Activated B cell treated with CpG ODN at 0.5 μM for 24 hours (primary cell): Measurements from ENCODE around the gene ZNF462. TPM values are rescaled to one million over a fixed set of nuclear protein-coding genes. Genes with fewer than 3 reads are reported as not detected.

Source experiments
- ATAC-seq: fragments of 200-7000 bp; cut with Tn5 transposase; one replicate; pipeline ENCODE4 v1.10.0; 2021; ENCODE audit warnings: low read depth, mild to moderate bottlenecking, moderate library complexity
- CTCF ChIA-PET: fragments of 350-600 bp; sonication (Branson Sonifier 250); formaldehyde crosslinking; loops from one replicate; lab custom pipeline; 2021; ENCODE audit warnings: antibody characterized with exemption; lab: Charles Lee
- POLR2A ChIA-PET: fragments of 350-600 bp; sonication (Branson Sonifier 250); formaldehyde crosslinking; loops from one replicate; lab custom pipeline; 2021; ENCODE audit warnings: antibody characterized with exemption; lab: Charles Lee
- DNase-seq: peaks from one replicate; pipeline ENCODE4 v3.0.0; 2022
- H3K27ac Mint-ChIP-seq: one replicate; pipeline ENCODE4 v1.8.0; 2020; ENCODE audit warnings: mixed read lengths
- H3K27me3 Mint-ChIP-seq: one replicate; pipeline ENCODE4 v1.8.0; 2021; ENCODE audit warnings: mixed read lengths
- H3K36me3 Mint-ChIP-seq: one replicate; pipeline ENCODE4 v1.8.0; 2021; ENCODE audit warnings: low read depth, mixed read lengths
- H3K4me1 Mint-ChIP-seq: one replicate; pipeline ENCODE4 v1.8.0; 2021; ENCODE audit warnings: mixed read lengths
- H3K4me3 Mint-ChIP-seq: one replicate; pipeline ENCODE4 v1.8.0; 2020; ENCODE audit warnings: mild to moderate bottlenecking, mixed read lengths
- H3K9me3 Mint-ChIP-seq: one replicate; pipeline ENCODE4 v1.8.0; 2020; ENCODE audit warnings: mixed read lengths
- CTCF ChIP-seq: fragments of 200-600 bp; IDR thresholded peaks from one replicate; pipeline ENCODE4 v1.8.0; 2022; ENCODE audit warnings: antibody characterized with exemption, mild to moderate bottlenecking
- intact Hi-C: fragments of 100-400 bp; cut with micrococcal nuclease; formaldehyde crosslinking; loops from one replicate; pipeline ENCODE4 v1.15.1; 2024
- total RNA-seq: library from RNA; stranded (reverse); gene quantifications from 2 replicates; pipeline ENCODE4 v1.2.3, GENCODE V29; 2022

ZNF462 gene
- total RNA-seq, 1 donor from 2014 or later: not detected

GRCh38 chr9:106922026-106922425, 59.1 kb downstream of the ZNF462 start:
- ATAC-seq: no peak
- CTCF ChIA-PET: no interaction called here
- H3K4me3 Mint-ChIP-seq: no peak overlapping the region

GRCh38 chr9:106925392-106925791, 62.4 kb downstream of the ZNF462 start:
- H3K27ac Mint-ChIP-seq: no peak overlapping the region
- DNase-seq: no peak
- no peak for ATAC-seq
- no peaks in the 10 kb centered on the region for H3K27me3 Mint-ChIP-seq
- H3K4me3 Mint-ChIP-seq: no peak overlapping the region
- peaks cover 3% of the 10 kb centered on the region for H3K9me3 Mint-ChIP-seq
- intact Hi-C loops: no loop called here
- POLR2A ChIA-PET: no interaction called here
- H3K4me1 Mint-ChIP-seq: no peaks in the 10 kb centered on the region
- CTCF ChIA-PET: no interaction called here
- no peak for TF ChIP-seq CTCF
- H3K36me3 Mint-ChIP-seq: no peaks in the 10 kb centered on the region

More at GRCh38 chr9:106922026-106922425, 59.1 kb downstream of the ZNF462 start:
- TF ChIP-seq CTCF: no peak
- POLR2A ChIA-PET: no interaction called here
- H3K27me3 Mint-ChIP-seq: no peaks in the 10 kb centered on the region
- no peak for DNase-seq
- peaks cover 3% of the 10 kb centered on the region for H3K9me3 Mint-ChIP-seq
- intact Hi-C loops: no loop called here
- no peak overlapping the region for H3K27ac Mint-ChIP-seq
- H3K4me1 Mint-ChIP-seq: no peaks in the 10 kb centered on the region
- H3K36me3 Mint-ChIP-seq: no peaks in the 10 kb centered on the region

- no peaks in the 10 kb centered on the region for H3K36me3 Mint-ChIP-seq
- ChIA-PET POLR2A (no interaction called here), CTCF (no interaction called here)
- H3K4me3 Mint-ChIP-seq: no peak overlapping the region
- H3K27ac Mint-ChIP-seq: no peak overlapping the region
- H3K4me1 Mint-ChIP-seq: no peaks in the 10 kb centered on the region
- no peak for DNase-seq
- TF ChIP-seq CTCF: no peak
- intact Hi-C loops: no loop called here
- no peak for ATAC-seq
- no peaks in the 10 kb centered on the region for H3K27me3 Mint-ChIP-seq
- H3K9me3 Mint-ChIP-seq: peaks cover 3% of the 10 kb centered on the region
Measured at GRCh38 chr9:106927916-106928315, 65.0 kb downstream of the ZNF462 start.

GRCh38 chr9:106928350-106928749, 65.4 kb downstream of the ZNF462 start:
- no peak for ATAC-seq
- Mint-ChIP-seq H3K36me3 (no peaks in the 10 kb centered on the region), H3K4me3 (no peak overlapping the region), H3K27ac (no peak overlapping the region), H3K27me3 (no peaks in the 10 kb centered on the region), H3K4me1 (no peaks in the 10 kb centered on the region), H3K9me3 (peaks cover 3% of the 10 kb centered on the region)
- TF ChIP-seq CTCF: no peak
- intact Hi-C loops: no loop called here
- CTCF ChIA-PET: no interaction called here
- POLR2A ChIA-PET: no interaction called here
- no peak for DNase-seq

GRCh38 chr9:106929471-106930177, 66.7 kb downstream of the ZNF462 start:
- Mint-ChIP-seq H3K9me3 (peaks cover 3% of the 10 kb centered on the region), H3K36me3 (no peaks in the 10 kb centered on the region), H3K4me1 (no peaks in the 10 kb centered on the region), H3K4me3 (no peak overlapping the region), H3K27me3 (no peaks in the 10 kb centered on the region), H3K27ac (no peak overlapping the region)
- ChIA-PET CTCF (no interaction called here), POLR2A (no interaction called here)
- no peak for DNase-seq
- ATAC-seq: no peak
- TF ChIP-seq CTCF: no peak
- intact Hi-C loops: no loop called here
